Motor neuron (in vitro differentiated cells): ENCODE measurements around the gene UBTD2. TPM values are rescaled to one million over a fixed set of nuclear protein-coding genes. Genes with fewer than 3 reads are reported as not detected.
A peak's percentile ranks its signal among the peaks of the same experiment; 100 is the strongest.
"Not testable (repeated sequence)": the region's sequence is repeated elsewhere in the genome, so short reads cannot be mapped to it uniquely, and the experiment has no call there.

Source experiments
- ATAC-seq, 8 experiments: fragments of 200-7000 bp; cut with Tn5 transposase; replicated peaks in 6 of 8; 2 replicates each; pipeline ENCODE4 v1.8.0; 2021; ENCODE audit warnings: mild to moderate bottlenecking in 8 of 8, moderate library complexity in 8 of 8
- H3K27ac ChIP-seq, 2 donors: fragments of 250-450 bp; sonication (Bioruptor Pico); 2 replicates each; pipeline ENCODE4 v1.9.0; 2021; ENCODE audit warnings: antibody characterized with exemption in 2 of 2, mild to moderate bottlenecking in 2 of 2, moderate library complexity in 1 of 2
- H3K4me1 ChIP-seq, 2 donors: fragments of 250-450 bp; sonication (Bioruptor Pico); replicated peaks in 1 of 2; 2 replicates each; pipeline ENCODE4 v1.6.1; 2021; ENCODE audit warnings: antibody characterized with exemption in 2 of 2, mild to moderate bottlenecking in 2 of 2, moderate library complexity in 1 of 2
- H3K4me3 ChIP-seq, 5 donors: fragments of 250-450 bp; sonication (Bioruptor Pico); 2 replicates each; pipeline ENCODE4 v1.9.0; 2021; ENCODE audit warnings: antibody characterized with exemption in 5 of 5, mild to moderate bottlenecking in 5 of 5, moderate library complexity in 4 of 5
- WGBS, 10 experiments: fragments of 450-650 bp; shearing (Covaris generic); methylation state at CpG; one replicate each; pipeline ENCODE4 v1.0.0; 2022; 5-methylcytosine and 5-hydroxymethylcytosine counted together
- in situ Hi-C, 9 experiments: fragments of 400-800 bp; cut with MboI; loops; one replicate each; pipeline ENCODE4 v1.15.0; 2021; ENCODE audit warnings: low sequenced_read_pairs in 9 of 9, low pct_unique_long_range_greater_than_20kb in 2 of 9; ENCODE audit not compliant: unreplicated experiment in 9 of 9
- total RNA-seq, 8 experiments: library from RNA; unstranded; fragments of 300-600 nt; gene quantifications; 2 replicates each; pipeline versions ENCODE4 v1.2.3 to v1.2.4, GENCODE V29; 2022

Gene UBTD2
- total RNA-seq, 8 experiments from 2014 or later, result 11.3 to 58.2 (median 28.3) TPM

- Histone ChIP-seq H3K4me3 (no peak overlapping the region), H3K4me1 (peaks cover 0 to 6% of the 10 kb centered on the region in 2 donors), H3K27ac (no peak overlapping the region)
- in situ Hi-C loops, result no loop called here
- 0 to 100% (median 79%) methylated on average over 1 to 4 of the region's 4 CpGs; no CpG with 5 or more reads in 1 of the 10 experiments for WGBS, 10 experiments
- peak in 1 of 8 experiments; percentile 30 for ATAC-seq
These were observed 48.3 kb downstream of the UBTD2 start for GRCh38 chr5:172235132-172235780.

GRCh38 chr5:172234031-172234430 is 49.5 kb downstream of the UBTD2 start:
- WGBS, 10 experiments, result 83 to 100% (median 100%) methylated on average over 1 to 4 of the region's 4 CpGs
- ATAC-seq, result no peak
- in situ Hi-C loops, result no loop called here
- no peak overlapping the region for H3K4me3 ChIP-seq
- H3K27ac ChIP-seq, result no peak overlapping the region
- H3K4me1 ChIP-seq, result peaks cover 0 to 6% of the 10 kb centered on the region in 2 donors

- Histone ChIP-seq H3K27ac (no peak overlapping the region), H3K4me1 (no peaks in the 10 kb centered on the region), H3K4me3 (no peak overlapping the region)
- no peak for ATAC-seq
- in situ Hi-C loops, result no loop called here
- WGBS, 10 experiments, result 88 to 100% (median 100%) methylated on average over 1 of the region's 1 CpG; no CpG with 5 or more reads in 3 of the 10 experiments
These were observed 53.7 kb downstream of the UBTD2 start for GRCh38 chr5:172229904-172230303.

- ATAC-seq, result no peak
- no peak overlapping the region for H3K4me3 ChIP-seq
- in situ Hi-C loops, result no loop called here
These were observed 58.6 kb downstream of the UBTD2 start for GRCh38 chr5:172224996-172225395.

GRCh38 chr5:172223901-172224873 is 59.4 kb downstream of the UBTD2 start:
- whole genome bisulfite sequencing, 10 experiments, result 40 to 100% (median 90%) methylated on average over 1 to 8 of the region's 10 CpGs
- in situ Hi-C loops, result no loop called here
- H3K4me1 ChIP-seq, result no peaks in the 10 kb centered on the region
- no peak for ATAC-seq
- no peak overlapping the region for H3K4me3 ChIP-seq
- H3K27ac ChIP-seq, result no peak overlapping the region

More at GRCh38 chr5:172224996-172225395, 58.6 kb downstream of the UBTD2 start:
- Histone ChIP-seq H3K4me1 (no peaks in the 10 kb centered on the region), H3K27ac (no peak overlapping the region)
- 88 to 100% (median 100%) methylated on average over 1 of the region's 1 CpG; no CpG with 5 or more reads in 1 of the 10 experiments for WGBS, 10 experiments

- H3K4me1 ChIP-seq, result no peaks in the 10 kb centered on the region
- ATAC-seq, result no peak
- 80 to 100% (median 100%) methylated on average over 1 to 2 of the region's 2 CpGs for WGBS, 10 experiments
- no peak overlapping the region for H3K4me3 ChIP-seq
- no peak overlapping the region for H3K27ac ChIP-seq
- in situ Hi-C loops, result no loop called here
These were observed 64.3 kb downstream of the UBTD2 start for GRCh38 chr5:172219296-172219695.

- whole genome bisulfite sequencing, 10 experiments, result 50 to 100% (median 100%) methylated on average over 1 to 3 of the region's 3 CpGs; no CpG with 5 or more reads in 1 of the 10 experiments
- ATAC-seq, result no peak
- in situ Hi-C loops, result no loop called here
- no peaks in the 10 kb centered on the region for H3K4me1 ChIP-seq
- no peak overlapping the region for H3K27ac ChIP-seq
- H3K4me3 ChIP-seq, result no peak overlapping the region
These were observed 67.2 kb downstream of the UBTD2 start for GRCh38 chr5:172216345-172216744.

GRCh38 chr5:172213126-172213525 is 70.4 kb downstream of the UBTD2 start:
- in situ Hi-C loops, result no loop called here
- Histone ChIP-seq H3K4me1 (no peaks in the 10 kb centered on the region), H3K27ac (no peak overlapping the region), H3K4me3 (no peak overlapping the region)
- 88 to 100% (median 100%) methylated on average over 1 to 3 of the region's 4 CpGs for WGBS, 10 experiments
- no peak for ATAC-seq

GRCh38 chr5:172211676-172212075 is 71.9 kb downstream of the UBTD2 start:
- H3K4me1 ChIP-seq, result no peaks in the 10 kb centered on the region
- WGBS, 10 experiments, result 79 to 100% (median 92%) methylated on average over 2 to 8 of the region's 8 CpGs; no CpG with 5 or more reads in 2 of the 10 experiments
- H3K27ac ChIP-seq, result no peak overlapping the region
- no peak overlapping the region for H3K4me3 ChIP-seq
- no peak for ATAC-seq
- in situ Hi-C loops, result no loop called here

- ATAC-seq, result no peak
- Histone ChIP-seq H3K27ac (no peak overlapping the region), H3K4me3 (no peak overlapping the region), H3K4me1 (no peaks in the 10 kb centered on the region)
- in situ Hi-C loops, result no loop called here
- WGBS, 10 experiments, result 94 to 100% (median 100%) methylated on average over 1 to 2 of the region's 2 CpGs; no CpG with 5 or more reads in 1 of the 10 experiments
These were observed 73.8 kb downstream of the UBTD2 start for GRCh38 chr5:172209714-172210113.

GRCh38 chr5:172207511-172207910 is 76.1 kb downstream of the UBTD2 start:
- WGBS, 10 experiments, result 0 to 95% (median 76%) methylated on average over 1 to 3 of the region's 3 CpGs
- Histone ChIP-seq H3K4me3 (no peak overlapping the region), H3K4me1 (no peaks in the 10 kb centered on the region), H3K27ac (no peak overlapping the region)
- no peak for ATAC-seq
- in situ Hi-C loops, result no loop called here

GRCh38 chr5:172205984-172206383 is 77.6 kb downstream of the UBTD2 start:
- H3K27ac ChIP-seq, H3K4me3 ChIP-seq, in situ Hi-C loops, H3K4me1 ChIP-seq, ATAC-seq: not testable (repeated sequence)
- 93 to 100% (median 100%) methylated on average over 1 to 9 of the region's 11 CpGs; no CpG with 5 or more reads in 3 of the 10 experiments for WGBS, 10 experiments

GRCh38 chr5:172200476-172200875 is 83.1 kb downstream of the UBTD2 start:
- WGBS, 10 experiments, result 83 to 100% (median 93%) methylated on average over 2 to 6 of the region's 6 CpGs; no CpG with 5 or more reads in 1 of the 10 experiments
- in situ Hi-C loops, result no loop called here
- ATAC-seq, result no peak
- Histone ChIP-seq H3K4me3 (no peak overlapping the region), H3K4me1 (no peaks in the 10 kb centered on the region), H3K27ac (no peak overlapping the region)
